SK-N-SH (cell line): ENCODE results near the gene PYGM. TPM values are rescaled to one million over a fixed set of nuclear protein-coding genes. Genes with fewer than 3 reads are reported as not detected.

ENCODE experiments used
- CTCF ChIA-PET: fragments of 300-600, 350-600 bp; formaldehyde crosslinking; extraction: SDS; loops from one replicate; lab custom pipeline; 2021; lab: Yijun Ruan, JAX
- POLR2A ChIA-PET: fragments of 350-600 bp; sonication (Branson Sonifier 250); formaldehyde crosslinking; extraction: SDS; loops from one replicate; lab custom pipeline; 2020; ENCODE audit warnings: antibody characterized with exemption, inconsistent platforms; lab: Yijun Ruan, JAX
- DNase-seq: peaks from one replicate; pipeline ENCODE4 v3.0.0; 2012
- H2AFZ ChIP-seq: fragments of 200-600 bp; sonication (generic); 2 replicates; pipeline ENCODE4 v1.8.1; 2016; ENCODE audit warnings: antibody characterized with exemption, mild to moderate bottlenecking, low read depth
- H3F3A ChIP-seq: fragments of 200-600 bp; sonication (generic); replicated peaks from 2 replicates; pipeline ENCODE3; 2016; ENCODE audit warnings: antibody characterized with exemption, mild to moderate bottlenecking; ENCODE audit not compliant: insufficient read depth
- H3K27ac ChIP-seq, 2 experiments: fragments of 200-500 bp in 1 of 2; fragments of 200-600 bp in 1 of 2; sonication (Bioruptor generic) in 1 of 2; sonication (generic), shearing (Covaris generic) in 1 of 2; 2 replicates each; pipeline versions ENCODE4 v1.5.1 to v1.6.1; 2014 to 2016; ENCODE audit warnings: low read depth in 2 of 2, inconsistent platforms in 1 of 2, low read length in 1 of 2, mild to moderate bottlenecking in 1 of 2, mixed read lengths in 1 of 2
- H3K27me3 ChIP-seq: fragments of 200-600 bp; sonication (generic), shearing (Covaris generic); 2 replicates; pipeline ENCODE4 v1.6.1; 2016; ENCODE audit warnings: mixed run types; ENCODE audit not compliant: insufficient read depth
- H3K36me3 ChIP-seq, 2 experiments: fragments of 200-500 bp in 1 of 2; fragments of 200-600 bp in 1 of 2; sonication (Bioruptor generic) in 1 of 2; sonication (generic) in 1 of 2; replicated peaks in 1 of 2; 2 replicates each; pipeline versions ENCODE3 to v1.5.1; 2014 to 2016; ENCODE audit warnings: low read length in 1 of 2, mild to moderate bottlenecking in 1 of 2; ENCODE audit not compliant: insufficient read depth in 2 of 2, control insufficient read depth in 1 of 2
- H3K4me1 ChIP-seq, 2 experiments: fragments of 200-500 bp in 1 of 2; fragments of 200-600 bp in 1 of 2; sonication (Bioruptor generic) in 1 of 2; sonication (generic), shearing (Covaris generic) in 1 of 2; 2 replicates each; pipeline versions ENCODE4 v1.5.1 to v1.6.1; 2014 to 2016; ENCODE audit warnings: low read depth in 1 of 2, low read length in 1 of 2, mixed run types in 1 of 2; ENCODE audit not compliant: insufficient read depth in 2 of 2, control insufficient read depth in 1 of 2
- H3K4me2 ChIP-seq: fragments of 200-600 bp; sonication (generic), shearing (Covaris generic); 2 replicates; pipeline ENCODE4 v1.6.1; 2017; ENCODE audit warnings: mixed run types
- H3K4me3 ChIP-seq, 2 experiments: fragments of 200-500 bp in 1 of 2; fragments of 200-600 bp in 1 of 2; sonication (Bioruptor generic) in 1 of 2; sonication (generic), shearing (Covaris generic) in 1 of 2; 2 replicates each; pipeline versions ENCODE4 v1.5.1 to v1.8.1; 2014 to 2016; ENCODE audit warnings: low read depth in 2 of 2, inconsistent platforms in 1 of 2, low read length in 1 of 2, mild to moderate bottlenecking in 1 of 2, mixed read lengths in 1 of 2, moderate library complexity in 1 of 2
- H3K79me2 ChIP-seq: fragments of 200-600 bp; sonication (generic); 2 replicates; pipeline ENCODE4 v1.8.1; 2017; ENCODE audit warnings: mild to moderate bottlenecking; ENCODE audit not compliant: insufficient read depth
- H3K9ac ChIP-seq: fragments of 200-600 bp; sonication (generic); 2 replicates; pipeline ENCODE4 v1.6.1; 2017; ENCODE audit warnings: mixed run types
- H3K9me2 ChIP-seq: fragments of 200-600 bp; sonication (generic); 2 replicates; pipeline ENCODE4 v1.6.1; 2017; ENCODE audit warnings: mixed run types
- H3K9me3 ChIP-seq: fragments of 200-600 bp; sonication (generic); 2 replicates; pipeline ENCODE4 v1.6.1; 2017; ENCODE audit warnings: mixed run types, mild to moderate bottlenecking, moderate library complexity
- H4K20me1 ChIP-seq: fragments of 200-600 bp; sonication (generic); 2 replicates; pipeline ENCODE4 v1.6.1; 2017; ENCODE audit warnings: mild to moderate bottlenecking, mixed run types; ENCODE audit not compliant: insufficient read depth
- CHD2 ChIP-seq: fragments of 150-350 bp; IDR thresholded peaks from 2 replicates; pipeline ENCODE4 v1.6.1; 2018; ENCODE audit warnings: low read length; ENCODE audit not compliant: partially characterized antibody
- GABPA ChIP-seq: IDR thresholded peaks from 2 replicates; pipeline ENCODE4 v1.4.0; 2012; ENCODE audit warnings: low read depth, mild to moderate bottlenecking
- JUND ChIP-seq: IDR thresholded peaks from 2 replicates; pipeline ENCODE4 v1.4.0; 2012
- MXI1 ChIP-seq: IDR thresholded peaks from 2 replicates; pipeline ENCODE4 v1.6.1; 2012; ENCODE audit warnings: mild to moderate bottlenecking, low read depth, low read length, improper control_type of control experiment
- NFIC ChIP-seq: IDR thresholded peaks from 2 replicates; pipeline ENCODE4 v1.4.0; 2012; ENCODE audit warnings: borderline replicate concordance
- NRF1 ChIP-seq: IDR thresholded peaks from 2 replicates; pipeline ENCODE4 v1.6.1; 2012; ENCODE audit warnings: low read depth, mild to moderate bottlenecking, low read length
- RCOR1 ChIP-seq: fragments of 150-350 bp; IDR thresholded peaks from 2 replicates; pipeline ENCODE4 v1.6.1; 2017; ENCODE audit warnings: antibody characterized with exemption, low read length
- SIN3A ChIP-seq: IDR thresholded peaks from 2 replicates; pipeline ENCODE4 v1.6.1; 2012; ENCODE audit warnings: low read depth, mild to moderate bottlenecking, low read length, moderate library complexity, borderline replicate concordance
- SMC3 ChIP-seq: IDR thresholded peaks from 2 replicates; pipeline ENCODE4 v1.6.1; 2012; ENCODE audit warnings: low read depth, low read length, improper control_type of control experiment
- WGBS: methylation state at CpG from one replicate; pipeline ENCODE4 v1.1.6; 2017; ENCODE audit warnings: low lambda C conversion rate; 5-methylcytosine and 5-hydroxymethylcytosine counted together
- polyA plus RNA-seq, 3 experiments: library from polyadenylated mRNA; depleted of rRNA; stranded (reverse); fragments of >200 nt; gene quantifications; 2 replicates each; pipeline ENCODE4 v1.2.3, GENCODE V29; 2012
- TF ChIP-seq, protein P1 (sequence below): IDR thresholded peaks from 2 replicates; pipeline ENCODE4 v1.4.0; 2012; ENCODE audit warnings: low read depth, borderline replicate concordance
- TF ChIP-seq, protein P2 (sequence below): fragments of 150-350 bp; IDR thresholded peaks from 2 replicates; pipeline ENCODE4 v1.6.1; 2017; ENCODE audit warnings: antibody characterized with exemption, low read length, low read depth, borderline replicate concordance
- TF ChIP-seq, protein P3 (sequence below): fragments of 150-350 bp; IDR thresholded peaks from 2 replicates; pipeline ENCODE4 v1.6.1; 2016; ENCODE audit warnings: mild to moderate bottlenecking, low read depth, low read length
- TF ChIP-seq, protein P4 (sequence below): IDR thresholded peaks from 2 replicates; pipeline ENCODE4 v1.6.1; 2012; ENCODE audit warnings: mild to moderate bottlenecking, low read depth, low read length, moderate library complexity

Gene PYGM
- polyA plus RNA-seq, 1 of the 3 experiments (the other 2 are of a cell fraction) = 0.08 TPM

DNA sequence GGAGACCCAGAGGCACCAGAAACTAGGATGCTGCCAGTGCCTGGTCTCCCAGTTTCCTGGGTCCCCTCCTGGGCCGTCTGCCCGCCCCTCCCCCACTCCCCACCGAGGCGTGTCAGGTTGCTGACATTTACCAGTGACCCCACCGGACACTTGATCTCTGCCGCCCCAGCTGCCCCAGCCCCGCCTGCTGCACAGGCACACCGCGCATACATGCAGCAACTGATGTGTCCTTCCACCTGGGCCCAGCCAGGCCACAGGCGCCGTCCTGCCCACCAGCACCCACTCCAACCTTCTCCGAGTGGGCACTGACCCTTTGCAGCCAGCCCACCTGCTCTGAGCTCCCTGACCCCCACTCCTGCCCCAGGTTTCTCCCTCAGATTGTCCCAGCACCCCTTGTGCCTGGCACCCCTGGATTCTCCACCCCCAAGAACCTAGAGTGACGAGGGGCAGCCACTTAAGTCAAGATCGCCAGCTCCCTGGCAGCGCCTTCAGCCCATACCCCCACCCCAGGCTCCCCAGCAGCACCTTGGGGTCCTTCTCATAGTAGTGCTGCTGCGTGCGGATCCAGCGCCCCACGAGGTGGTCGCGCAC lies 548 bp downstream of the PYGM start:
- Histone ChIP-seq H3K27me3 (no peaks in the 10 kb centered on the region), H3K4me1 (peaks cover 15 to 23% of the 10 kb centered on the region in 2 experiments; a peak in 3 of 4 replicates), H3K9me2 (no peaks in the 10 kb centered on the region), H3K4me3 (no peak overlapping the region), H3K27ac (no peak overlapping the region), H3K79me2 (no peaks in the 10 kb centered on the region), H3K4me2 (no peak overlapping the region), H3K9ac (no peak overlapping the region), H4K20me1 (peaks cover 18% of the 10 kb centered on the region), H3F3A (peaks cover 38% of the 10 kb centered on the region), H3K36me3 (peaks cover 9 to 20% of the 10 kb centered on the region in 2 experiments), H2AFZ (no peak overlapping the region), H3K9me3 (no peaks in the 10 kb centered on the region)
- POLR2A ChIA-PET = interaction anchor here (0.7 to 1.7 kb wide), 3 partner anchors 18 to 37 kb away, joined by 3 to 7 read pairs (median 5); partner anchors contain the start of gene SF1
- TF ChIP-seq MXI1 = no peak
- TF ChIP-seq SMC3 = no peak
- CTCF ChIA-PET = interaction anchor here (0.5 to 2.0 kb wide), 4 partner anchors 9 to 109 kb away, joined by 3 to 8 read pairs (median 5); no protein-coding TSS in a partner anchor
- peak; percentile 48 for DNase-seq
- 80% methylated on average over 8 of the region's 21 CpGs for WGBS

DNA sequence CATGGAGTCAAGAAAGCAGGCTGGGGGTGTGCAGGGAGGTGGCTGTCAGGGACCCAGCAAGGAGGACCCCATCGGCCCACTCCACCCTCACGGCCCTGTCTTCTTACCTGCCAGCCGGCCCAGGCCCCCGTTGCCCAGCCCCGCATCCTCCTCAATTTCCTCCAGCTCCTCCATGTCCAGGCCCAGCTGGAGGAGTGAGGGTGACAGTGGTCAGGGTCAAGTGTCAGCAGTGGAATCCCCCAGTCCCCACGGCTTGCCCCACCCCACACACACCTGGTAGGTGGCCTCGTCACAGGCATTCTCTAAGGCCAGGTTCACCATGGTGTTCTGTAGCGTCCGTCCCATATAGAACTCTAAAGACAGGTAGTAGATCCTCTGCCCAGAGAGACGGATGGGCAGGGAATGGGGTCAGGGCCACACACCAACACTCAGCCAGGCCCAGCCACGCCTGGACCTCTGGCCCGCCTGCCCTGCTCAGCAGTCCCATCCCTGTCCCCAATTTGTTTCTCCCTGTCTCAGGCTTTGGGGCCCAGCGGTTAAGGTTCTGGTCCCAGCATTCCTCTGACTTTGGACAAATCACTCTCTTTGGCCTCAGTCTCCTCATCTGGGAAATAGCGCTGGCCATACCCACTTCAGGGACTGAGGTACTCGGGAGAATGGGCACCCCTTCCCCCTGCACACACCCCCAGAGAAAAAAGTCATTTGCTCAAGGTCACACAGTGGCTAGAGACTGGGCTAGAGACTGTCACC lies 1.3 kb downstream of the PYGM start:
- Histone ChIP-seq H3K9me3 (no peaks in the 10 kb centered on the region), H4K20me1 (peaks cover 11% of the 10 kb centered on the region), H3K9me2 (no peaks in the 10 kb centered on the region), H2AFZ (no peak overlapping the region), H3K4me1 (peaks cover 8 to 18% of the 10 kb centered on the region in 2 experiments; a peak in 2 of 4 replicates), H3K27me3 (no peaks in the 10 kb centered on the region), H3K9ac (no peak overlapping the region), H3K27ac (no peak overlapping the region), H3K4me3 (no peak overlapping the region), H3K4me2 (no peak overlapping the region), H3K36me3 (peaks cover 7 to 13% of the 10 kb centered on the region in 2 experiments), H3F3A (peaks cover 32% of the 10 kb centered on the region), H3K79me2 (no peaks in the 10 kb centered on the region)
- ChIA-PET POLR2A (no interaction called here), CTCF (interaction anchor here (1.6 to 2.3 kb wide), 3 partner anchors 9 to 16 kb away, joined by 7 to 9 read pairs (median 8); no protein-coding TSS in a partner anchor)
- WGBS = 98% methylated on average over 8 of the region's 15 CpGs
- DNase-seq = peak; percentile 30
- TF ChIP-seq NFIC (no peak), GABPA (no peak), NRF1 (no peak), MXI1 (no peak), SIN3A (no peak; the same call in 1 of the 2 replicates), CHD2 (no peak), RCOR1 (no peak), JUND (no peak)
- TF ChIP-seq, protein P1, sequence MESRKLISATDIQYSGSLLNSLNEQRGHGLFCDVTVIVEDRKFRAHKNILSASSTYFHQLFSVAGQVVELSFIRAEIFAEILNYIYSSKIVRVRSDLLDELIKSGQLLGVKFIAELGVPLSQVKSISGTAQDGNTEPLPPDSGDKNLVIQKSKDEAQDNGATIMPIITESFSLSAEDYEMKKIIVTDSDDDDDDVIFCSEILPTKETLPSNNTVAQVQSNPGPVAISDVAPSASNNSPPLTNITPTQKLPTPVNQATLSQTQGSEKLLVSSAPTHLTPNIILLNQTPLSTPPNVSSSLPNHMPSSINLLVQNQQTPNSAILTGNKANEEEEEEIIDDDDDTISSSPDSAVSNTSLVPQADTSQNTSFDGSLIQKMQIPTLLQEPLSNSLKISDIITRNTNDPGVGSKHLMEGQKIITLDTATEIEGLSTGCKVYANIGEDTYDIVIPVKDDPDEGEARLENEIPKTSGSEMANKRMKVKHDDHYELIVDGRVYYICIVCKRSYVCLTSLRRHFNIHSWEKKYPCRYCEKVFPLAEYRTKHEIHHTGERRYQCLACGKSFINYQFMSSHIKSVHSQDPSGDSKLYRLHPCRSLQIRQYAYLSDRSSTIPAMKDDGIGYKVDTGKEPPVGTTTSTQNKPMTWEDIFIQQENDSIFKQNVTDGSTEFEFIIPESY = no peak
- TF ChIP-seq, protein P2, sequence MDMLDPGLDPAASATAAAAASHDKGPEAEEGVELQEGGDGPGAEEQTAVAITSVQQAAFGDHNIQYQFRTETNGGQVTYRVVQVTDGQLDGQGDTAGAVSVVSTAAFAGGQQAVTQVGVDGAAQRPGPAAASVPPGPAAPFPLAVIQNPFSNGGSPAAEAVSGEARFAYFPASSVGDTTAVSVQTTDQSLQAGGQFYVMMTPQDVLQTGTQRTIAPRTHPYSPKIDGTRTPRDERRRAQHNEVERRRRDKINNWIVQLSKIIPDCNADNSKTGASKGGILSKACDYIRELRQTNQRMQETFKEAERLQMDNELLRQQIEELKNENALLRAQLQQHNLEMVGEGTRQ = no peak
- TF ChIP-seq, protein P3, sequence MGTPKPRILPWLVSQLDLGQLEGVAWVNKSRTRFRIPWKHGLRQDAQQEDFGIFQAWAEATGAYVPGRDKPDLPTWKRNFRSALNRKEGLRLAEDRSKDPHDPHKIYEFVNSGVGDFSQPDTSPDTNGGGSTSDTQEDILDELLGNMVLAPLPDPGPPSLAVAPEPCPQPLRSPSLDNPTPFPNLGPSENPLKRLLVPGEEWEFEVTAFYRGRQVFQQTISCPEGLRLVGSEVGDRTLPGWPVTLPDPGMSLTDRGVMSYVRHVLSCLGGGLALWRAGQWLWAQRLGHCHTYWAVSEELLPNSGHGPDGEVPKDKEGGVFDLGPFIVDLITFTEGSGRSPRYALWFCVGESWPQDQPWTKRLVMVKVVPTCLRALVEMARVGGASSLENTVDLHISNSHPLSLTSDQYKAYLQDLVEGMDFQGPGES = no peak
- TF ChIP-seq, protein P4, sequence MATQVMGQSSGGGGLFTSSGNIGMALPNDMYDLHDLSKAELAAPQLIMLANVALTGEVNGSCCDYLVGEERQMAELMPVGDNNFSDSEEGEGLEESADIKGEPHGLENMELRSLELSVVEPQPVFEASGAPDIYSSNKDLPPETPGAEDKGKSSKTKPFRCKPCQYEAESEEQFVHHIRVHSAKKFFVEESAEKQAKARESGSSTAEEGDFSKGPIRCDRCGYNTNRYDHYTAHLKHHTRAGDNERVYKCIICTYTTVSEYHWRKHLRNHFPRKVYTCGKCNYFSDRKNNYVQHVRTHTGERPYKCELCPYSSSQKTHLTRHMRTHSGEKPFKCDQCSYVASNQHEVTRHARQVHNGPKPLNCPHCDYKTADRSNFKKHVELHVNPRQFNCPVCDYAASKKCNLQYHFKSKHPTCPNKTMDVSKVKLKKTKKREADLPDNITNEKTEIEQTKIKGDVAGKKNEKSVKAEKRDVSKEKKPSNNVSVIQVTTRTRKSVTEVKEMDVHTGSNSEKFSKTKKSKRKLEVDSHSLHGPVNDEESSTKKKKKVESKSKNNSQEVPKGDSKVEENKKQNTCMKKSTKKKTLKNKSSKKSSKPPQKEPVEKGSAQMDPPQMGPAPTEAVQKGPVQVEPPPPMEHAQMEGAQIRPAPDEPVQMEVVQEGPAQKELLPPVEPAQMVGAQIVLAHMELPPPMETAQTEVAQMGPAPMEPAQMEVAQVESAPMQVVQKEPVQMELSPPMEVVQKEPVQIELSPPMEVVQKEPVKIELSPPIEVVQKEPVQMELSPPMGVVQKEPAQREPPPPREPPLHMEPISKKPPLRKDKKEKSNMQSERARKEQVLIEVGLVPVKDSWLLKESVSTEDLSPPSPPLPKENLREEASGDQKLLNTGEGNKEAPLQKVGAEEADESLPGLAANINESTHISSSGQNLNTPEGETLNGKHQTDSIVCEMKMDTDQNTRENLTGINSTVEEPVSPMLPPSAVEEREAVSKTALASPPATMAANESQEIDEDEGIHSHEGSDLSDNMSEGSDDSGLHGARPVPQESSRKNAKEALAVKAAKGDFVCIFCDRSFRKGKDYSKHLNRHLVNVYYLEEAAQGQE = no peak
